Ectodermal cell (in vitro differentiated cells): ENCODE results near the gene GPC5.
"Not testable (repeated sequence)": the region's sequence is repeated elsewhere in the genome, so short reads cannot be mapped to it uniquely, and the experiment has no call there.

Source experiments
- H3K27ac ChIP-seq: 2 replicates; pipeline ENCODE4 v1.7.0; 2013; ENCODE audit warnings: mild to moderate bottlenecking, low read depth, low read length; ENCODE audit not compliant: insufficient read depth, poor library complexity, severe bottlenecking
- H3K27me3 ChIP-seq: 2 replicates; pipeline ENCODE4 v1.7.0; 2013; ENCODE audit warnings: mild to moderate bottlenecking, low read length; ENCODE audit not compliant: insufficient read depth, control insufficient read depth, poor library complexity, severe bottlenecking
- H3K36me3 ChIP-seq: one replicate; pipeline ENCODE4 v1.7.0; 2013; ENCODE audit warnings: low read length; ENCODE audit not compliant: control insufficient read depth, insufficient read depth
- H3K4me1 ChIP-seq: one replicate; pipeline ENCODE4 v1.7.0; 2013; ENCODE audit warnings: low read length; ENCODE audit not compliant: control insufficient read depth, insufficient read depth
- H3K4me3 ChIP-seq: 2 replicates; pipeline ENCODE4 v1.7.0; 2013; ENCODE audit warnings: low read depth, low read length, control low read depth; ENCODE audit not compliant: insufficient read depth
- H3K9me3 ChIP-seq: 2 replicates; pipeline ENCODE4 v1.7.0; 2013; ENCODE audit warnings: mild to moderate bottlenecking, low read length, moderate library complexity; ENCODE audit not compliant: control insufficient read depth
- WGBS, 2 experiments: methylation state at CpG; one replicate each; pipeline ENCODE4 v1.1.7; 2013; ENCODE audit warnings: missing lambda C conversion rate in 2 of 2; 5-methylcytosine and 5-hydroxymethylcytosine counted together

Gene GPC5

DNA sequence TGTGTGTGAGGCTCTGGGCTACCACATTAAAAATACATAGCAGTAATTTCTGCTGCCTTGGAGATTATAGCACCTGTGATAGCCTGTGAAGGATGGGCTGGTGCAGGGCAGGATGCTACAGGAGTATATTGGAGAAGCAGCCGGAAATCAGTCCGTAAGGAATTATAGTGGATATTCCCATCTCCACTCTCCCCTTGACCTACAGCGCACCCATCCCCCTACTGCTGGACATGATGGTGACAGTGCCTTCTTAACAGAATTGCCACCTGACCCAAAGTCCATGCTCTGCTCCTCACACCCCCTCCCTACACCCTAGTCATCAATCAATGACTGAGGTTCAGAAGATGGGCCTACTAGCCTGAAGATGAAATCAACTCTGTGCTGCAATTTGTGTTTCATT is 376.0 kb downstream of the GPC5 start:
- WGBS, 2 experiments, result 96 to 97% methylated on average over 3 of the region's 3 CpGs
- no peak overlapping the region for H3K27ac ChIP-seq
- no peaks in the 10 kb centered on the region for H3K27me3 ChIP-seq
- no peaks in the 10 kb centered on the region for H3K36me3 ChIP-seq
- H3K4me3 ChIP-seq, result no peak overlapping the region
- no peaks in the 10 kb centered on the region for H3K4me1 ChIP-seq
- no peaks in the 10 kb centered on the region for H3K9me3 ChIP-seq

DNA sequence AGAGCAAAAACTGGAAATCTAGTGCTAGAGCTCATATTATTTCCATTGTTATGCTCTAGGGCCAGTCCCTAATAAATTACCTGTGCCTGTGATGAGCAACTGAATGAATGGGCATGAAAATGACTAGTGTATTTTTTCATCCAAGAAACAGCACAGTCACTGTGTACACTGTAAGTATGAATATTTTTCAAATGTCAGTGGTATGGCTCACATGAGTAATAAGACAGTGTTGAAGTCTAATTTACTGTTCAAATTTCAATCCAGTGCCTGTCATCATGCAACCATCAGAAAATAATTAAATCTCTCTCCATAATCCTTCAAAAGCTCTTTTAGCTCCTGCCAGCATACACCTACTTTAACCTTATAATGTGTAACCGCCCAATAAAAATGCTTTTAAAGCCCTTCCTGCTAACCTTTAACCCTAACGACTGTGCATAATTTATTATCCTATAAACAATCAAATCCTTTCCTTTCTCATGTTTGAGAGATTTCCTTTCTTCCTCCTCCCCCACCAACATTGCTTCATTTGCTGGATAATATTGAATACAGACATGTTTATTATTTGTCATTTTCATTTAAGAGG is 378.3 kb downstream of the GPC5 start:
- WGBS, 2 experiments, result 89 to 94% methylated on average over 2 of the region's 2 CpGs
- Histone ChIP-seq H3K4me3 (no peak overlapping the region), H3K27ac (no peak overlapping the region), H3K4me1 (no peaks in the 10 kb centered on the region), H3K27me3 (no peaks in the 10 kb centered on the region), H3K36me3 (no peaks in the 10 kb centered on the region), H3K9me3 (no peaks in the 10 kb centered on the region)

DNA sequence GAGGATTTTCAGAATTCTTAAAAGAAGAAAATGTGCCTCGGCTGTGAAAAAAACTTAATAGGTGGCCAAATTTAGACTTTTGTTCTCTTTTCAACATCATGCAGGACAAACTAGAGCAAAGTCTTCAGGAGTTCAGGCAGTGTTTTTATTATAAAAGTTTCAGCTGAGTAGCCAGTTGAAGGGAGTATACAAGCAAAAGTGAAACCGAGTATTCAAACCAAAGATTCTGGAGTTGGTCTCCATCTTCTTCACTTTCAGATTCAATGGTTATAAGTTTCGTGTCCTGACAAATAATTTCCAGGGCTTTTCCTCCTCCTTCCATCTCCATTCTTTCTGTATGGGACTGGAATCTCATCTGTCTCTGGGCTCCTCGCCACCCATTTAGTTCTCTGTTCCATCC is 379.7 kb downstream of the GPC5 start:
- no peaks in the 10 kb centered on the region for H3K9me3 ChIP-seq
- WGBS, 2 experiments, result 91 to 94% methylated on average over 4 of the region's 4 CpGs
- H3K4me1 ChIP-seq, result no peaks in the 10 kb centered on the region
- no peaks in the 10 kb centered on the region for H3K36me3 ChIP-seq
- no peak overlapping the region for H3K4me3 ChIP-seq
- no peak overlapping the region for H3K27ac ChIP-seq
- H3K27me3 ChIP-seq, result no peaks in the 10 kb centered on the region

DNA sequence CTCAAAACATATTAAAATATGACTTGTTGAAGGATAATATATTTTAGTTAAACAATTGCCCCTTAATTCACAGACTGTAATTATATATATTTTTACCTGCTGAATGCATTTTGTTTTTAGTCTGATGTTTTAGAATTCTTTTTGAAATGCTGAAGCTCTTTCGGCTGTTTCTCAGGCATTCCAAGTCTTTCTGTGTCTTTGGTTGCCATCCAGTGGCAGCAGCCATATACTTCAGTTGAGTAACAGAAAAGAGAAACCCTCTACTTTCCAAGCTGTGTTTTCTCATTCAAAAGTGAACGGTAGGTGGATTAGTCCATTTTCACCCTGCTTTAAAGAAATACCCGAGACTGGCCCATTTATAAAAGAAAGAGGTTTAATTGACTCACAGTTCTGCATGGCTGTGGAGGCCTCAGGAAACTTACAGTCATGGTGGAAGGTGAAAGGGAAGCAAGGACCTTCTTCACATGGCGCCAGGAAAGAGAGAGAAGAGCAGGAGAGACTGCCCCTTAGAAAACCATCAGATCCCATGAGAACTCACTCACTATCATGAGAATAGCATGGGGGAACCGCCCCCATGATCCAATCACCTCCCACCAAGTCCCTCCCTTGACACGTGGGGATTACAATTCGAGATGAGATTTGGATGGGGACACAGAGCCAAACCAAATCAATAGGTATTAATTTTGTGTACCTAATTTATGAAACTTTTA is 383.7 kb downstream of the GPC5 start:
- not testable (repeated sequence) for H3K36me3 ChIP-seq, H3K27me3 ChIP-seq, H3K4me1 ChIP-seq, H3K27ac ChIP-seq, H3K4me3 ChIP-seq, H3K9me3 ChIP-seq
- WGBS, 2 experiments, result 63 to 79% methylated on average over 6 to 7 of the region's 7 CpGs

DNA sequence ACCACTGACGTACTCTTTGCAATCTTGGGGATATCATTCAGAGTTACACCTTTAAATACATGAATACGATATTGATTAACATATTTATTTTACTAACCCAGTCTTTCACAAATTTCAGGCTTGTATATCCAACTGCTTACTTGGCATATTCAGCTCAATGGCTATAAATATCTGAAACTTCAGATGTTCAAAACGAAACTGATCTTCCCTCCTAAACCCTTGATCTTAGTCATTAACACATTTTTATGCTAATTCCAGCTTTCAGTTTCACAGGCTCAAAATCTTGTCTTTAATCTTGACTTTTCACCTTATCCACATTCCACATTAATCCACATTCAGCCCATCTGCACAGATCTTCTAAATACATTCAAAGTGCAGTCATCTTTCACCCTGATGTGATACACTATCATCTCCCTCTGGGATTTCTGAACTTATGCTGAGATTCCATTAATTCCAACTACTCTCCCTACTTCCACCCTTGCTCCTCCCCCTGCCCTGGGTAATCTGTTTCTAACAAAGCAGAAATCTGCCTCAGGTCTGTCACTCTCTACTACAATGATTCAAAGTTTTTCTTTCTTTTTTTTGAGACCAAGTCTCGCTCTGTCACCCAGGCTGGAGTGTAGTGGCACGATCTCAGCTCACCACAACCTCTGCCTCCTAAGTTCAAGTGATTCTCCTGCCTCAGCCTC is 387.2 kb downstream of the GPC5 start:
- WGBS, 2 experiments, result 89 to 91% methylated on average over 5 of the region's 5 CpGs
- H3K4me3 ChIP-seq, result no peak overlapping the region
- no peak overlapping the region for H3K27ac ChIP-seq
- no peaks in the 10 kb centered on the region for H3K9me3 ChIP-seq
- no peaks in the 10 kb centered on the region for H3K4me1 ChIP-seq
- H3K27me3 ChIP-seq, result no peaks in the 10 kb centered on the region
- no peaks in the 10 kb centered on the region for H3K36me3 ChIP-seq

DNA sequence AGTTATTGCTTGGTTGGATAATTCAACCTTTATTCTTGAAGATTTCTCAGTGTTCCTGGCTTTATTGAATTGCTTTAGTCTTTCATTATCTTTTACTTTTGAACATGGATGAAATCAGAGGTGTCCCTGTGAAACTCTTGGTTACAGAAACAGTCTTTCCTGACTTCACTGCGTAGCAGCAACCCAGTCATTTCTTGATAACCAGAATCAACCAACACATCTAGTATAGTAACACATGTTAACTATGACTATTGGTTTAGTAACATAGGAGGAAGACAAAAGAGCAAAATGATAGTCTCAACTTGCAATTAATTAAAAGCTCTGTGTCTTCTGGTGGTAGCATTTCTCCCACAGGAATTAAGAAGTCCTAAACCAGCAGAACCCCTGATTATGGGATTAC is 393.6 kb downstream of the GPC5 start:
- Histone ChIP-seq H3K36me3 (no peaks in the 10 kb centered on the region), H3K27ac (no peak overlapping the region)
- WGBS, 2 experiments, result 100% methylated on average over 1 of the region's 1 CpG

DNA sequence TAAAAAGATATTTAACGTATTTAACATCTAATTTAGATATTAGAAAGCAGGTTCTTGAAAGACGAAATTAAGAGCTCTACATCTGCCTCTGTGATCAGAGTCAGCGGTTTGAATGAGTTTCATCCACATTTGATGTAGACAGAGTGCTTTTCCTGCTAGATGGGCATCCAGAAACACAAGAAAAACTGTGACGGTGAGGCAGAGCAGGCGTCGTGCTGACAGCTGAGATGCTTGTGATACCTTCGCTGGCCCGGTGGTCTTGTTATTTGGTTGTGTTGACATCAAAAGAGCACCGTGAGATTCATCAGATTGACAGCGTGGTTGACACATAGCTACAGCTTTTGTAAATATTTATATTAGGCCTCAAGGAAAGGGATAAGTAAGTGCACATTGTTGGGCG is 399.1 kb downstream of the GPC5 start:
- Histone ChIP-seq H3K27ac (no peak overlapping the region), H3K4me1 (no peaks in the 10 kb centered on the region), H3K36me3 (no peaks in the 10 kb centered on the region), H3K4me3 (no peak overlapping the region), H3K9me3 (no peaks in the 10 kb centered on the region), H3K27me3 (no peaks in the 10 kb centered on the region)
- WGBS, 2 experiments, result 88 to 89% methylated on average over 10 to 11 of the region's 11 CpGs

More for the DNA sequence above, 393.6 kb downstream of the GPC5 start:
- H3K4me1 ChIP-seq, result no peaks in the 10 kb centered on the region
- H3K4me3 ChIP-seq, result no peak overlapping the region
- H3K27me3 ChIP-seq, result no peaks in the 10 kb centered on the region
- no peaks in the 10 kb centered on the region for H3K9me3 ChIP-seq

DNA sequence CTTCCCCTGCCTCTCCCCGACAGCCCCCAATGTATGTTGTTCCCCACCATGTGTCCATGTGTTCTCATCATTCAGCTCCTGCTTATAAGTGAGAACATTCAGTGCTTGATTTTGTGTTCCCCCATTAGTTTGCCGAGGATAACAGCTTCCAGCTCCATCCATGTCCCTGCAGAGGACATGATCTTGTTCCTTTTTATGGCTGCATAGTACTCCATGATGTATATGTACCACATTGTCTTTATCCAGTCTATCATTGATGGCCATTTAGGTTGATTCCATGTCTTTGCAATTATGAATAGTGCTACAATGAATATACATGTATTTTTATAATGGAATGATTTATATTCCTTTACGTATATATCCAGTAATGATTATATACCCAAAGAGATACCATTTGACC is 399.9 kb downstream of the GPC5 start:
- H3K27ac ChIP-seq, H3K4me3 ChIP-seq, H3K9me3 ChIP-seq, H3K4me1 ChIP-seq, H3K36me3 ChIP-seq, H3K27me3 ChIP-seq: not testable (repeated sequence)
- 75 to 95% methylated on average over 2 to 3 of the region's 3 CpGs for WGBS, 2 experiments

DNA sequence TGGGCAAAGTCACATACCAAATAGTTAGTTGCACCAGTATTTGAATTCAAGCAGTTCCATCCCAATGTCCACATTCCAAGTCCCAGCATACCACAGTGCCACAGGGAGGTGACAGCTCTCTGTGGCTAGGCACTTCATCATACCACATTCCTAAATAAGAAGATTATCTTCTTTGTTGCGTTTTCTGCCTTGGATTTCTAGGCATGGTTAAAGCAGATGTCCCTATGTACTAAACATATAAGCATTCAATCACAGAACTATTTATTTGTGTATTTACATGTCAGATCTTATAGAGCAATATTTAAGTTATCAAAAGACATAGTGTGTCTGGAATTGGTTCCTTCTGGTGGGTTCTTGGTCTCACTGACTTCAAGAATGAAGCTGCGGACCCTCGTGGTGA is 403.4 kb downstream of the GPC5 start:
- not testable (repeated sequence) for H3K36me3 ChIP-seq, H3K27ac ChIP-seq, H3K9me3 ChIP-seq, H3K27me3 ChIP-seq, H3K4me1 ChIP-seq, H3K4me3 ChIP-seq
- WGBS, 2 experiments, result 90 to 94% methylated on average over 3 of the region's 3 CpGs

DNA sequence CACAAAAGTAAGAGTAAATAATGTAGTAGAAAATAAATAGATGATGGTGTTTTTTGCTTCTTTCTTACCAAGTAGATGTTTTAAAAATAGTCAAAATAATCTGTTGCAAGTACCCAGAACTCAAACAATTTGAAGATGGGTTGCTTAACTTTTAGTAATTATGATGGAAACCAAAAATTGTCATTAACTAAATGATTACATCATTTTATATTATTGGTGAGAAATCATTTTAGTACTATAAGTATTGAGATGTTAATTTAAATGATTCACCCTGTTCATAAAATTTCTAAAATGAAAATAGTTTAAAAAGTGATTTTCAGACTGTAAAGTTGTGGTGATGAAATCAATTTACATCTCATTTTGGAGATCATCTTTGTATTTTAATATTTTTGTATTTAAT is 404.5 kb downstream of the GPC5 start:
- Histone ChIP-seq H3K4me1 (no peaks in the 10 kb centered on the region), H3K27me3 (no peaks in the 10 kb centered on the region), H3K27ac (no peak overlapping the region), H3K36me3 (no peaks in the 10 kb centered on the region), H3K9me3 (no peaks in the 10 kb centered on the region), H3K4me3 (no peak overlapping the region)
